OCI-LY1 (cell line): Measurements from ENCODE around the gene PDZRN4.
"Not testable (repeated sequence)": the region's sequence is repeated elsewhere in the genome, so short reads cannot be mapped to it uniquely, and the experiment has no call there.

ENCODE experiments used
- EZH2 ChIP-seq: fragments of 200-600 bp; sonication (generic), shearing (Covaris generic); IDR thresholded peaks from 2 replicates; pipeline ENCODE4 v1.8.0; 2017; ENCODE audit warnings: borderline replicate concordance, mixed run types, mild to moderate bottlenecking, antibody characterized with exemption, low read length, moderate library complexity, mixed read lengths
- TF ChIP-seq, protein P1 (sequence below): fragments of 200-600 bp; sonication (generic), shearing (Covaris generic); IDR thresholded peaks from 2 replicates; pipeline ENCODE4 v1.5.1; 2017; ENCODE audit warnings: mild to moderate bottlenecking, antibody characterized with exemption, low read length, moderate library complexity, mixed read lengths

DNA sequence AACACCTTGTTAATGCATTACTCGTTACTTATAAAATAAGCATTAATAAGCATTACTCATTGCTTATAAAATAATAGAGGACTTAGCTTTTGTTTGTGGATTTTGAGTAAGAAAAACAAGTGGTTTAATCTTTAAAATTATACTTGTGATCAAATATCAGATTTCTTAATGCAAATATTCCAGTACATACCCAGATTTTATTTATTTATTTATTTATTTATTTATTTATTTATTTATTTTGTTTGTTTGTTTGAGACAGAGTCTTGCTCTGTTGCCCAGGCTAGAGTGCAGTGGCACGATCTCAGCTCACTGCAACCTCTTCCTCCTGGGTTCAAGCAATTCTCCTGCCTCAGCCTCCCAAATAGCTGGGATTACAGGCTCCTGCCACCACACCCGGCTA lies 3.4 kb downstream of the PDZRN4 start:
- TF ChIP-seq EZH2 = not testable (repeated sequence)
- TF ChIP-seq, protein P1, sequence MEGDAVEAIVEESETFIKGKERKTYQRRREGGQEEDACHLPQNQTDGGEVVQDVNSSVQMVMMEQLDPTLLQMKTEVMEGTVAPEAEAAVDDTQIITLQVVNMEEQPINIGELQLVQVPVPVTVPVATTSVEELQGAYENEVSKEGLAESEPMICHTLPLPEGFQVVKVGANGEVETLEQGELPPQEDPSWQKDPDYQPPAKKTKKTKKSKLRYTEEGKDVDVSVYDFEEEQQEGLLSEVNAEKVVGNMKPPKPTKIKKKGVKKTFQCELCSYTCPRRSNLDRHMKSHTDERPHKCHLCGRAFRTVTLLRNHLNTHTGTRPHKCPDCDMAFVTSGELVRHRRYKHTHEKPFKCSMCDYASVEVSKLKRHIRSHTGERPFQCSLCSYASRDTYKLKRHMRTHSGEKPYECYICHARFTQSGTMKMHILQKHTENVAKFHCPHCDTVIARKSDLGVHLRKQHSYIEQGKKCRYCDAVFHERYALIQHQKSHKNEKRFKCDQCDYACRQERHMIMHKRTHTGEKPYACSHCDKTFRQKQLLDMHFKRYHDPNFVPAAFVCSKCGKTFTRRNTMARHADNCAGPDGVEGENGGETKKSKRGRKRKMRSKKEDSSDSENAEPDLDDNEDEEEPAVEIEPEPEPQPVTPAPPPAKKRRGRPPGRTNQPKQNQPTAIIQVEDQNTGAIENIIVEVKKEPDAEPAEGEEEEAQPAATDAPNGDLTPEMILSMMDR = not testable (repeated sequence)
